Measurements from ENCODE around the gene THBS2.

DNA sequence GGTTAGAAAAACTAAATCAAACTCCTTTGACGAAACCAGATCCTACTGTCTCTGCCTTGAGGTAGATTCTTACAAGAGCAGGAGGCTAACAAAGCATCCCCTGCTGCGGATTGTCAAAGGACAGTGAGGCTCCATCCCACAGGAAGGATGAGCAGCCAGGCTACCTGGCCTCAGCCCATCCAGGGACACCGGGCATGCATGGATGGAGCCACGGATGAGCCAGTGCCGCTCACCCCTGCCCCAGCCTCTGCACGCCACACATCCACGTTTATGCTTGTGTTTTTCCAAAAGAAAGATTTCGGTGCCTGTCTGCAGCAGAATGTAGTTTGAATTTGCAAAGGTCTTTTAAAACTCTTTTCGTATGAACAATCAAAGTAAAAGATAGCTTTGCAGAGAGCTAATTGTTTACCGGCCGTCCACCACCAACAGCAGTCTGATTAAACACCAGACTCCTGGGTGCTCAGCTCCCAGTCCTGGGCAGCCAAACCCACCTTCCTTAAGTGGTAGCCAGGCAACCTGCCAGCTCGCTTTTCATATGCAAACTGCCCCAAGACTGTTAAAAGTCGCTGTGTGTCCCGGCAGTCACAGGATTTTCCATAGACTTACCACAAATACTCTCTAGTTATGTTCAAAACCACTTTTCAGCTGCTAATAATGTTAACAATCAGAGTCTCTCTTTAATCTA, 999 bp downstream of the THBS2 start:
- TF ChIP-seq, protein P1, sequence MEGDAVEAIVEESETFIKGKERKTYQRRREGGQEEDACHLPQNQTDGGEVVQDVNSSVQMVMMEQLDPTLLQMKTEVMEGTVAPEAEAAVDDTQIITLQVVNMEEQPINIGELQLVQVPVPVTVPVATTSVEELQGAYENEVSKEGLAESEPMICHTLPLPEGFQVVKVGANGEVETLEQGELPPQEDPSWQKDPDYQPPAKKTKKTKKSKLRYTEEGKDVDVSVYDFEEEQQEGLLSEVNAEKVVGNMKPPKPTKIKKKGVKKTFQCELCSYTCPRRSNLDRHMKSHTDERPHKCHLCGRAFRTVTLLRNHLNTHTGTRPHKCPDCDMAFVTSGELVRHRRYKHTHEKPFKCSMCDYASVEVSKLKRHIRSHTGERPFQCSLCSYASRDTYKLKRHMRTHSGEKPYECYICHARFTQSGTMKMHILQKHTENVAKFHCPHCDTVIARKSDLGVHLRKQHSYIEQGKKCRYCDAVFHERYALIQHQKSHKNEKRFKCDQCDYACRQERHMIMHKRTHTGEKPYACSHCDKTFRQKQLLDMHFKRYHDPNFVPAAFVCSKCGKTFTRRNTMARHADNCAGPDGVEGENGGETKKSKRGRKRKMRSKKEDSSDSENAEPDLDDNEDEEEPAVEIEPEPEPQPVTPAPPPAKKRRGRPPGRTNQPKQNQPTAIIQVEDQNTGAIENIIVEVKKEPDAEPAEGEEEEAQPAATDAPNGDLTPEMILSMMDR (IDR thresholded peaks at IDR 0.05; ENCODE audit: extremely low read depth in 1 of 2, insufficient read depth in 1 of 2, low read depth in 1 of 2, low read length in 2 of 2): no peak
- no peak for TF ChIP-seq POLR2AphosphoS5 (IDR thresholded peaks at IDR 0.05; ENCODE audit: insufficient read depth, low read depth, low read length)
- TF ChIP-seq POLR2A (IDR thresholded peaks at IDR 0.05; ENCODE audit: low read depth, low read length): no peak
- TF ChIP-seq EZH2 (IDR thresholded peaks at IDR 0.05; ENCODE audit: borderline replicate concordance, low read depth, low read length, severe bottlenecking): no peak
